ENCODE data around the gene TAF1C. TPM values are rescaled to one million over a fixed set of nuclear protein-coding genes. Genes with fewer than 3 reads are reported as not detected.
A peak's percentile ranks its signal among the peaks of the same experiment; 100 is the strongest.

Gene TAF1C
- polyA plus RNA-seq, 1 of the 3 experiments (the other 2 are of a cell fraction) = 49.3 TPM

GRCh38 chr16:84215531-84215930, 28.7 kb upstream of the TAF1C start:
- peak; percentile 74 for DNase-seq
- CTCF ChIA-PET = interaction anchor here (0.8 to 2.1 kb wide), 4 partner anchors 16 to 269 kb away, joined by 3 to 5 read pairs (median 4); partner anchors contain the start of gene TAF1C

GRCh38 chr16:84214451-84215066, 27.7 kb upstream of the TAF1C start:
- Histone ChIP-seq H3K9ac (no peak overlapping the region), H3K9me3 (no peaks in the 10 kb centered on the region), H3K4me3 (ENCODE audit: low read depth in 2 of 2, low read length in 1 of 2) (no peak overlapping the region), H3K4me2 (no peak overlapping the region), H3F3A (replicated peaks; ENCODE audit: insufficient read depth) (no peaks in the 10 kb centered on the region), H3K79me2 (ENCODE audit: insufficient read depth) (no peaks in the 10 kb centered on the region), H3K4me1 (ENCODE audit: control insufficient read depth in 1 of 2, insufficient read depth in 2 of 2, low read depth in 1 of 2, low read length in 1 of 2) (peaks cover 0 to 18% of the 10 kb centered on the region in 2 experiments; a peak in 1 of 4 replicates), H3K36me3 (replicated peaks in 1 of 2; ENCODE audit: control insufficient read depth in 1 of 2, insufficient read depth in 2 of 2, low read length in 1 of 2) (no peaks in the 10 kb centered on the region), H3K27me3 (ENCODE audit: insufficient read depth) (no peaks in the 10 kb centered on the region), H3K9me2 (no peaks in the 10 kb centered on the region), H2AFZ (ENCODE audit: low read depth) (no peak overlapping the region), H4K20me1 (ENCODE audit: insufficient read depth) (no peaks in the 10 kb centered on the region), H3K27ac (ENCODE audit: low read depth in 2 of 2, low read length in 1 of 2) (no peak overlapping the region)
- CTCF ChIA-PET = interaction anchor here (1.4 to 2.1 kb wide), 3 partner anchors 21 to 270 kb away, joined by 3 to 5 read pairs (median 5); partner anchors contain the start of gene TAF1C
- no peak for DNase-seq
- POLR2A ChIA-PET = no interaction called here
- no peak for TF ChIP-seq USF1 (IDR thresholded peaks at IDR 0.05; ENCODE audit: borderline replicate concordance, low read depth)
- no peak for TF ChIP-seq RAD21 (IDR thresholded peaks at IDR 0.05; ENCODE audit: low read length)
- no peak for TF ChIP-seq MAX (IDR thresholded peaks at IDR 0.05; ENCODE audit: low read depth)
- TF ChIP-seq JUND (IDR thresholded peaks at IDR 0.05) = no peak
- no peak for TF ChIP-seq FOXJ3 (CRISPR knock-in tag; IDR thresholded peaks at IDR 0.05)
- TF ChIP-seq SMC3 (IDR thresholded peaks at IDR 0.05; ENCODE audit: low read depth, low read length) = no peak
- no peak for TF ChIP-seq NFIC (IDR thresholded peaks at IDR 0.05; ENCODE audit: borderline replicate concordance)
- TF ChIP-seq TCF12 (IDR thresholded peaks at IDR 0.05) = no peak
- TF ChIP-seq ZBTB33 (IDR thresholded peaks at IDR 0.05; ENCODE audit: borderline replicate concordance, low read depth) = no peak
- TF ChIP-seq EP300 (IDR thresholded peaks at IDR 0.05; ENCODE audit: borderline replicate concordance in 1 of 2, low read depth in 1 of 2, low read length in 1 of 2) = no peak
- TF ChIP-seq MEF2A (IDR thresholded peaks at IDR 0.05; ENCODE audit: borderline replicate concordance, low read depth) = no peak
- TF ChIP-seq IRF3 (IDR thresholded peaks at IDR 0.05; ENCODE audit: low read depth, low read length) = no peak
- no peak for TF ChIP-seq RCOR1 (IDR thresholded peaks at IDR 0.05; ENCODE audit: low read length)
- WGBS (ENCODE audit: low lambda C conversion rate) = 79% methylated on average over 10 of the region's 15 CpGs

More at GRCh38 chr16:84215531-84215930, 28.7 kb upstream of the TAF1C start:
- Histone ChIP-seq H3K4me2 (no peak overlapping the region), H3K9me3 (no peaks in the 10 kb centered on the region), H4K20me1 (ENCODE audit: insufficient read depth) (no peaks in the 10 kb centered on the region), H3K4me1 (ENCODE audit: control insufficient read depth in 1 of 2, insufficient read depth in 2 of 2, low read depth in 1 of 2, low read length in 1 of 2) (peaks cover 0 to 18% of the 10 kb centered on the region in 2 experiments; a peak in 1 of 4 replicates), H3K9ac (no peak overlapping the region), H3K36me3 (replicated peaks in 1 of 2; ENCODE audit: control insufficient read depth in 1 of 2, insufficient read depth in 2 of 2, low read length in 1 of 2) (no peaks in the 10 kb centered on the region), H3K9me2 (no peaks in the 10 kb centered on the region), H3K79me2 (ENCODE audit: insufficient read depth) (no peaks in the 10 kb centered on the region), H2AFZ (ENCODE audit: low read depth) (no peak overlapping the region), H3K27ac (ENCODE audit: low read depth in 2 of 2, low read length in 1 of 2) (no peak overlapping the region), H3K27me3 (ENCODE audit: insufficient read depth) (no peaks in the 10 kb centered on the region), H3F3A (replicated peaks; ENCODE audit: insufficient read depth) (no peaks in the 10 kb centered on the region), H3K4me3 (ENCODE audit: low read depth in 2 of 2, low read length in 1 of 2) (no peak overlapping the region)
- 22% methylated on average over 5 of the region's 5 CpGs for WGBS (ENCODE audit: low lambda C conversion rate)
- TF ChIP-seq CHD2 (IDR thresholded peaks at IDR 0.05; ENCODE audit: low read length, partially characterized antibody) (peak; percentile 21), RCOR1 (IDR thresholded peaks at IDR 0.05; ENCODE audit: low read length) (peak; percentile 58; the same call in 1 of the 2 replicates), GATA2 (CRISPR knock-in tag; IDR thresholded peaks at IDR 0.05) (peak; percentile 33; the same call in 1 of the 2 replicates), EP300 (IDR thresholded peaks at IDR 0.05; ENCODE audit: borderline replicate concordance in 1 of 2, low read depth in 1 of 2, low read length in 1 of 2) (peak in 1 of 2 experiments; percentile 20; a peak in 1 of 4 replicates), TCF12 (IDR thresholded peaks at IDR 0.05) (peak; percentile 34), SIN3A (IDR thresholded peaks at IDR 0.05; ENCODE audit: borderline replicate concordance, low read depth, low read length) (no peak)
- POLR2A ChIA-PET = no interaction called here
